T-cell (primary cell): ENCODE data around the gene CLHC1. TPM values are rescaled to one million over a fixed set of nuclear protein-coding genes. Genes with fewer than 3 reads are reported as not detected.
A peak's percentile ranks its signal among the peaks of the same experiment; 100 is the strongest.

ENCODE experiments used
- ATAC-seq, 4 experiments: fragments of 200-7000 bp in 3 of 4; fragments of 150-1000 bp in 1 of 4; cut with Tn5 transposase; replicated peaks in 1 of 4; 1 replicate in 3 of 4; 2 replicates in 1 of 4; pipeline ENCODE4 v1.10.0; 2021; ENCODE audit warnings: moderate library complexity in 3 of 4, mild to moderate bottlenecking in 2 of 4, moderate number of reproducible peaks in 1 of 4
- CTCF ChIA-PET, 2 donors: fragments of 300-600 bp; sonication (Branson Sonifier 250); formaldehyde crosslinking; loops; one replicate each; lab custom pipeline; 2022; ENCODE audit warnings: antibody characterized with exemption in 2 of 2; lab: Charles Lee
- POLR2A ChIA-PET, 2 donors: fragments of 300-600 bp; sonication (Branson Sonifier 250); formaldehyde crosslinking; loops; one replicate each; lab custom pipeline; 2022; ENCODE audit warnings: antibody characterized with exemption in 2 of 2; lab: Charles Lee
- DNase-seq, 35 experiments: peaks; one replicate each; pipeline versions ENCODE4 v3.0.0 to v3.0.0-alpha.2; 2013 to 2023
- H3K27ac ChIP-seq: one replicate; pipeline ENCODE4 v1.5.1; 2013; ENCODE audit warnings: low read length
- H3K27me3 ChIP-seq, 2 experiments: replicated peaks in 1 of 2; 1 replicate in 1 of 2; 2 replicates in 1 of 2; pipeline versions ENCODE4 v1.6.1 to v1.7.0; 2013; ENCODE audit warnings: low read length in 1 of 2, mixed read lengths in 1 of 2; ENCODE audit not compliant: control insufficient read depth in 2 of 2, insufficient read depth in 2 of 2; ENCODE audit errors: extremely low read depth in 1 of 2
- H3K36me3 ChIP-seq, 2 donors: 1 replicate in 1 of 2; 2 replicates in 1 of 2; pipeline versions ENCODE4 v1.6.1 to v1.7.0; 2013; ENCODE audit warnings: low read length in 1 of 2; ENCODE audit not compliant: control insufficient read depth in 2 of 2, insufficient read depth in 1 of 2; ENCODE audit errors: extremely low read depth in 1 of 2
- H3K4me1 ChIP-seq, 2 experiments: 1 replicate in 1 of 2; 2 replicates in 1 of 2; pipeline versions ENCODE4 v1.6.1 to v1.7.0; 2013; ENCODE audit warnings: low read length in 2 of 2, mixed read lengths in 1 of 2; ENCODE audit not compliant: insufficient read depth in 2 of 2, control insufficient read depth in 1 of 2; ENCODE audit errors: extremely low read depth in 1 of 2
- H3K4me3 ChIP-seq, 2 donors: 1 replicate in 1 of 2; 2 replicates in 1 of 2; pipeline versions ENCODE4 v1.5.1 to v1.7.0; 2013; ENCODE audit warnings: mild to moderate bottlenecking in 2 of 2, low read length in 1 of 2, moderate library complexity in 1 of 2; ENCODE audit not compliant: control insufficient read depth in 1 of 2; ENCODE audit errors: extremely low read depth in 1 of 2
- H3K9me3 ChIP-seq: 2 replicates; pipeline ENCODE4 v1.7.0; 2013
- H3K27ac Mint-ChIP-seq, 2 donors: one replicate each; pipeline ENCODE4 v1.8.0; 2020 to 2021; ENCODE audit warnings: mild to moderate bottlenecking in 2 of 2, mixed read lengths in 2 of 2
- H3K27me3 Mint-ChIP-seq, 2 donors: one replicate each; pipeline ENCODE4 v1.8.0; 2021 to 2022; ENCODE audit warnings: mixed read lengths in 2 of 2
- H3K36me3 Mint-ChIP-seq: one replicate; pipeline ENCODE4 v1.8.0; 2021; ENCODE audit warnings: mixed read lengths
- H3K4me1 Mint-ChIP-seq, 3 donors: one replicate each; pipeline ENCODE4 v1.8.0; 2020 to 2022; ENCODE audit warnings: mixed read lengths in 3 of 3, mild to moderate bottlenecking in 1 of 3
- H3K4me3 Mint-ChIP-seq, 3 donors: one replicate each; pipeline ENCODE4 v1.8.0; 2020 to 2022; ENCODE audit warnings: mild to moderate bottlenecking in 3 of 3, mixed read lengths in 3 of 3, moderate library complexity in 3 of 3
- H3K9me3 Mint-ChIP-seq, 3 donors: one replicate each; pipeline ENCODE4 v1.8.0; 2020 to 2022; ENCODE audit warnings: mixed read lengths in 3 of 3
- WGBS: methylation state at CpG from one replicate; pipeline ENCODE4 v1.1.5; 2013; ENCODE audit warnings: missing lambda C conversion rate; ENCODE audit not compliant: insufficient coverage; 5-methylcytosine and 5-hydroxymethylcytosine counted together
- total RNA-seq, 35 experiments: library from RNA in 6 of 35; stranded (reverse) in 6 of 35; fragments of 120-200 nt in 1 of 35; gene quantifications; one replicate each; pipeline versions ENCODE4 v1.2.1 to v1.2.4 and lab custom pipeline; 2013 to 2026

The CLHC1 gene
- total RNA-seq, 5 donors from 2014 or later (not counting 1 experiment from before 2014, with no cell fraction given), result 5.7 to 14.3 (median 9.2) TPM

DNA sequence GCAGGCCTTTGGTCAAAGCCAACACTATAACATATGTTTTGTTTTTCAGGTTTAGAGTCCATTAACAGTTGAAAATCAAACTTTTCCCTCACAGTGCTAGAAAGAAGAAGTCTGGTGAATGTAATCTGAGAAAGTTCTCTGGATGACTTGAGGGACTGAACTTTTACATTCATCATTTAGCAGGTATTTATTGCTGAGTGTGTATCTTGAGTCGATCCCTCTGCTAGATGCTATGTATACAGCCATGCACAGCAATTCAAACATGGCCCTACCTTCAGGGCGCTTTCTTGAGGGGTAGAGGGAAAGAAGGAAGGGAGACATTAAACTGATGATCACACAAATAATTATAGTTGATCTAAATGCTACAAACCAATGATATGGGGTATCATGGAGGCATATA, 89.6 kb downstream of the CLHC1 start:
- no peak overlapping the region for H3K4me3 ChIP-seq

DNA sequence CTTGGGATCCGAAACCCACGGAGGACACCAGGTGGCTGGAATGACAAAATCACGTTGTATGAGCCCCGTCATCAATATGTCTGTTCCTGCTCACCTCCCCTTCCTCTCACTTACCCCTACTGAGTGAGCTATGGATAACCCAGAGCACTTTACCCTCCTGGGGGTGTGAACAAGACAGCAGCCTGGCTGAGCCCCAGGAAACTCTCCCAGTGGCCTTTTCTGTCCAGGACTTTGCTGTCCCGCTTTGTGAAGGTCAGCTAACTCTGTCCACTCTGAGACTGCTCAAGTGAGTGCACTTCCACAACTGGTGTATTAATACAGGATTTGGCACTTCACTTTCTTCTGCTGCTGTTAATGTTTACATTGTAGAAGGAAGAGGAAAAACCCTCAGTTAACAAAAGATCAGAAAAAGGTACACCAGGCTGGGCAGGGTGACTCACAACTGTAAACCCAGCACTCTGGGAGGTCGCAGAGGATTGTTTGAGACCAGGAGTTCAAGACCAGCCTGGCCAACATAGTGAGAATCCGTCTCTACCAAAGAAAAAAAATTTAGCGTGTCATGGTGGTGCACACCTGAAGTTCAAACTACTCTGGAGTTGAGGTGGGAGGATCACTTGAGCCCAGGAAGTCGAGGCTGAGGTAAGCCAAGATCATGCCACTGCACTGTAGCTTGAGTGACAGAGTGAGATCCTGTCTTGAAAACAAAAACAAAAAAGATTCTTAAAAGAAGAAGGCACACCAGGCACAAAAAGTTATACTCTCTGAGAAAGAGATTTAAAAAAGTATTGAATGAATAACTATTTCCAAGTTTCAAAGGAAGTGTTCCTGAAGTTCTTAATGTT, 90.3 kb downstream of the CLHC1 start:
- Mint-ChIP-seq H3K9me3 (no peaks in the 10 kb centered on the region), H3K27me3 (no peaks in the 10 kb centered on the region), H3K27ac (peak overlapping the region; percentile 25 to 75), H3K4me1 (peaks cover 15 to 17% (median 16%) of the 10 kb centered on the region in 3 donors), H3K4me3 (peak overlapping the region in 1 of 3 donors; percentile 23), H3K36me3 (no peaks in the 10 kb centered on the region)
- CTCF ChIA-PET, result interaction anchor here (0.7 to 1.0 kb wide), 2 partner anchors 12 to 29 kb away, joined by 3 read pairs; no protein-coding TSS in a partner anchor
- Histone ChIP-seq H3K4me1 (peaks cover 0 to 8% of the 10 kb centered on the region in 2 experiments), H3K36me3 (no peaks in the 10 kb centered on the region), H3K4me3 (no peak overlapping the region), H3K27ac (no peak overlapping the region), H3K9me3 (no peaks in the 10 kb centered on the region), H3K27me3 (no peaks in the 10 kb centered on the region)
- POLR2A ChIA-PET, result no interaction called here
- DNase-seq (peak in 2 of 35 experiments; percentile 3 to 10), ATAC-seq (peak; percentile 40 to 64 (median 63))
- WGBS, result 68% methylated on average over 4 of the region's 9 CpGs

More for the DNA sequence above, 89.6 kb downstream of the CLHC1 start:
- Mint-ChIP-seq H3K9me3 (no peaks in the 10 kb centered on the region), H3K27ac (no peak overlapping the region), H3K36me3 (no peaks in the 10 kb centered on the region), H3K27me3 (no peaks in the 10 kb centered on the region), H3K4me3 (no peak overlapping the region), H3K4me1 (peaks cover 11 to 15% (median 12%) of the 10 kb centered on the region in 3 donors)
- ATAC-seq (no peak), DNase-seq (no peak)
- Histone ChIP-seq H3K27me3 (no peaks in the 10 kb centered on the region), H3K27ac (no peak overlapping the region), H3K36me3 (no peaks in the 10 kb centered on the region), H3K4me1 (peaks cover 0 to 8% of the 10 kb centered on the region in 2 experiments), H3K9me3 (no peaks in the 10 kb centered on the region)
- ChIA-PET CTCF (interaction anchor here in 1 of 2 donors (1.0 kb wide), 1 partner anchor 28 kb away, joined by 3 read pairs; no protein-coding TSS in a partner anchor), POLR2A (interaction anchor here in 1 of 2 donors (0.6 kb wide), 1 partner anchor 90 kb away, joined by 3 read pairs; the partner anchor contains the start of genes CLHC1 and RPS27A)
- no CpG with 5 or more reads among the region's 2 CpGs for WGBS

DNA sequence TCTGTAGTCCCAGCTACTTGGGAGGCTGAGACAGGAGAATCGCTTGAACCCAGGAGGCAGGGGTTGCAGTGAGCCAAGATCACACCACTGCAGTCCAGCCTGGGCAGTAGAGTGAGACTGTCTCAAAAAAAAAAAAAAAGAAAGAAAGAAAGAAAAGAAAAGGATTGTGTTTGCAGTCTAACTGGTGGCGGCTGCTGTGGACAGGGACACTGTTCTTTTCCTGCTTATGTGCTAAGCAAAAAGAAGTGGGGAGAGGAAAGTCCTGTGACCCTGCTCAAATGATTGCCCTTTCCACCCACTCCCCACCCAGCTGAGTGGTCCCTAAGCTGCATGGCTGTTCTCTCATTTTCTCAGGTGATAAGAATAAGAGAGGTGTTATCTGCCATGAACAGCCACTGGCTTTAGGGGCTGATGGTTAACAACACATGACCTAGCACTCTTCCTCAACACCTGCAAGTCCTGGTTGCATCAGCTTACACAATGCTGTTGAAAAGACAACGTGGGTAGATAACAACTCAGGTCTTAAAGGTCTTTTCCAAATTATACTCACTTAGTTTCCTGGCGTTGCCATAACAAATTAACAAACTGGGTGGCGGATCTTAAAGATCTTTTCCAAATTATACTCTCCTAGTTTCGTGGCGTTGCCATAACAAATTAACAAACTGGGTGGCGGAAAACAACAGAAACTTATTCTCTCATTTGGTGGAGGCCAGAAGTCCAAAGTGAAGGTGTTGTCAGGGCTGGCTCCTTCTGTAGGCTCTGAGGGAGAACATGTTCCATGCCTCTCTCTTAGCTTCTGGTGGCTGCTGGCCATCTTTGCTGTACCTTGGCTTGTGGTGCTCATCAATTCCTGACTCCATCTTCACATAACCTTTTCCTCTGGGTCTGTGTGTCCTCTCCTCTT, 91.5 kb downstream of the CLHC1 start:
- H3K4me1 Mint-ChIP-seq, result peaks cover 26 to 29% (median 28%) of the 10 kb centered on the region in 3 donors
- ChIA-PET POLR2A (no interaction called here), CTCF (no interaction called here)
- H3K4me3 Mint-ChIP-seq, result no peak overlapping the region
- peak overlapping the region in 1 of 2 donors; percentile 4 for H3K27ac Mint-ChIP-seq
- no peaks in the 10 kb centered on the region for H3K9me3 Mint-ChIP-seq
- H3K9me3 ChIP-seq, result no peaks in the 10 kb centered on the region
- H3K27ac ChIP-seq, result no peak overlapping the region
- H3K27me3 Mint-ChIP-seq, result no peaks in the 10 kb centered on the region
- H3K4me3 ChIP-seq, result no peak overlapping the region
- ATAC-seq (no peak), DNase-seq (no peak)
- no peaks in the 10 kb centered on the region for H3K36me3 Mint-ChIP-seq
- no peaks in the 10 kb centered on the region for H3K27me3 ChIP-seq
- WGBS, result 83% methylated on average over 7 of the region's 8 CpGs
- no peaks in the 10 kb centered on the region for H3K36me3 ChIP-seq
- peaks cover 0 to 14% of the 10 kb centered on the region in 2 experiments for H3K4me1 ChIP-seq

DNA sequence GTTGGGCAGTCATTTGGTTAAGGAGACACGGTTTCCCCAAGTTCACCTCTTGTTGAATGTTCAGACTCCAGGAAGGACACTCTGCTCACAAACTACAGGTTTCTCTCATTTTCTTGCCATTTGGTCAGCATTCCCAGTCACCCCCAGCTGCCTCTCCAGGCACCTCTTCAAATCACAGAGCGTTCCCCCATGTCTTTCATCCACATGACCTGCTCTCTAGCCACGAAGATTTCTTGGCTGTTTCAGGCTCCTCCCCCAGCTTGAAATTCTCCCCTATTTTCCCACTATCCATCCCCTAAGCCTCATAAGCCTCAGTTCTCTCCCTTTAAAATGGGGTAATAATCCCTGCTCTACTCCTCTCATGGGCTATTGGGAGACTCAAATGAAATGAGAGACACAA, 92.8 kb downstream of the CLHC1 start:
- 91% methylated on average over 3 of the region's 3 CpGs for WGBS
- no peaks in the 10 kb centered on the region for H3K36me3 Mint-ChIP-seq
- no peaks in the 10 kb centered on the region for H3K27me3 Mint-ChIP-seq

DNA sequence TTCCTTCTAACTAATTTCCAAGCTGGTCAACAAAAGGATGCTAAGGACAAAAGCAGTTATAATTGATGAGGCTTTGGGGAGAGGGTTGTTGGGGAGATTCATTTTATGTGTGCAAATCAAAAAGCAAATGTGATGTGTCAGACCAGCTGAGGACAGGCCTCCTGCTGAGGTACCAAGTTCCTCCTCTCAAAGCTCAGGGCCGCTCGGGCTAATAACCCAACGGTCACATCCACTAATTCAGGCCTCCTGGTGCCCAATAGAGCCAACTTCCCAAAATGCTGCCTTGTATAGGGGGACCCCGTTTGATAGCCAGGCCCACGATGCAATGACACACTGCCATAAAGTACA, 93.2 kb downstream of the CLHC1 start:
- H3K9me3 Mint-ChIP-seq, result no peaks in the 10 kb centered on the region
- H3K4me1 ChIP-seq, result peaks cover 8 to 28% of the 10 kb centered on the region in 2 experiments
- no peaks in the 10 kb centered on the region for H3K27me3 Mint-ChIP-seq
- no peak overlapping the region for H3K27ac Mint-ChIP-seq
- DNase-seq, result no peak
- no peaks in the 10 kb centered on the region for H3K9me3 ChIP-seq
- no peak overlapping the region for H3K4me3 ChIP-seq
- no peak for ATAC-seq
- H3K27ac ChIP-seq, result no peak overlapping the region
- peaks cover 39 to 42% (median 40%) of the 10 kb centered on the region in 3 donors for H3K4me1 Mint-ChIP-seq
- no peaks in the 10 kb centered on the region for H3K36me3 ChIP-seq
- H3K36me3 Mint-ChIP-seq, result no peaks in the 10 kb centered on the region
- POLR2A ChIA-PET, result no interaction called here
- H3K27me3 ChIP-seq, result no peaks in the 10 kb centered on the region
- no peak overlapping the region for H3K4me3 Mint-ChIP-seq
- CTCF ChIA-PET, result interaction anchor here in 1 of 2 donors (0.7 kb wide), 1 partner anchor 282 kb away, joined by 3 read pairs; no protein-coding TSS in a partner anchor
- 100% methylated on average over 2 of the region's 5 CpGs for WGBS

More for the DNA sequence above, 92.8 kb downstream of the CLHC1 start:
- Mint-ChIP-seq H3K4me1 (peaks cover 34 to 37% (median 36%) of the 10 kb centered on the region in 3 donors), H3K9me3 (no peaks in the 10 kb centered on the region), H3K4me3 (no peak overlapping the region), H3K27ac (no peak overlapping the region)
- H3K36me3 ChIP-seq, result no peaks in the 10 kb centered on the region
- POLR2A ChIA-PET, result no interaction called here
- CTCF ChIA-PET, result no interaction called here
- peaks cover 6 to 24% of the 10 kb centered on the region in 2 experiments for H3K4me1 ChIP-seq
- H3K27me3 ChIP-seq, result no peaks in the 10 kb centered on the region
- DNase-seq, result no peak
- ATAC-seq, result no peak
- H3K4me3 ChIP-seq, result no peak overlapping the region
- H3K27ac ChIP-seq, result no peak overlapping the region
- no peaks in the 10 kb centered on the region for H3K9me3 ChIP-seq
